HG02798 (cell line): ENCODE measurements around the gene PCDHA11.
"Not testable (repeated sequence)": the region's sequence is repeated elsewhere in the genome, so short reads cannot be mapped to it uniquely, and the experiment has no call there.

ENCODE experiments used
- ATAC-seq: cut with Tn5 transposase; IDR thresholded peaks from one replicate; pipeline ENCODE4 v1.9.1; 2021; ENCODE audit warnings: mild to moderate bottlenecking; ENCODE audit not compliant: unreplicated experiment, poor library complexity

PCDHA11 gene

GRCh38 chr5:140848139-140849102, 20.3 kb upstream of the PCDHA11 start, which contains the start of gene PCDHA9:
Gene PCDHA9, plus strand, starts transcription at chr5:140848382. Its CDS starts 114 bp downstream, at chr5:140848496.
- not testable (repeated sequence) for ATAC-seq

- ATAC-seq, result not testable (repeated sequence)
Measured at GRCh38 chr5:140849831-140850634, 18.7 kb upstream of the PCDHA11 start.

DNA sequence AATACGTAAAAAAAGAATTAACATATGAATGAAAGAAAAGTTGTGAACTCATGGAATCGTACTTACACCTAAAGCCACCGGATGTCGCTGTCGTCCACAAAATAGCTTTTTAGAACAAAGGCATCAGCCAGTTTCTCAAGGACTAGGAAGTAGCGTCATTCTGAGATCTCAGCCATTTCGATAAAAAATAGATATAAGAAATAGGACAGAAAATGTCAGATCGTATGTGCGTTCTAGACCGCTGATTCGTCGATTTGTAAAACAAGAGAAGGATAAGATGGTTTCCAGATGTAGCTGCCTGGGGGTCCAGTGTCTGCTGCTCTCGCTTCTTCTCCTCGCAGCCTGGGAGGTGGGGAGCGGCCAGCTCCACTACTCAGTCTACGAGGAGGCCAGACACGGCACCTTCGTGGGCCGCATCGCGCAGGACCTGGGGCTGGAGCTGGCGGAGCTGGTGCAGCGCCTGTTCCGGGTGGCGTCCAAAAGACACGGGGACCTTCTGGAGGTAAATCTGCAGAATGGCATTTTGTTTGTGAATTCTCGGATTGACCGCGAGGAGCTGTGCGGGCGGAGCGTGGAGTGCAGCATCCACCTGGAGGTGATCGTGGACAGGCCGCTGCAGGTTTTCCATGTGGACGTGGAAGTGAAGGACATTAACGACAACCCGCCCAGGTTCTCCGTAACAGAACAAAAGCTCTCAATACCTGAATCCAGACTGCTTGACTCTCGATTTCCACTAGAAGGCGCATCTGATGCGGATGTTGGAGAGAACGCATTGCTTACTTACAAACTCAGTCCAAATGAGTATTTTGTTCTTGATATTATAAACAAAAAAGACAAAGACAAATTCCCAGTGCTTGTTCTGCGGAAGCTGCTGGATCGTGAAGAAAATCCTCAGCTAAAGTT, 12.7 kb upstream of the PCDHA11 start, which contains the start of gene PCDHA10:
Gene PCDHA10, plus strand, starts transcription at position 126 of the 903 bp plus-strand sequence. Its CDS starts 152 bp downstream, at position 278.
- no peak for ATAC-seq

DNA sequence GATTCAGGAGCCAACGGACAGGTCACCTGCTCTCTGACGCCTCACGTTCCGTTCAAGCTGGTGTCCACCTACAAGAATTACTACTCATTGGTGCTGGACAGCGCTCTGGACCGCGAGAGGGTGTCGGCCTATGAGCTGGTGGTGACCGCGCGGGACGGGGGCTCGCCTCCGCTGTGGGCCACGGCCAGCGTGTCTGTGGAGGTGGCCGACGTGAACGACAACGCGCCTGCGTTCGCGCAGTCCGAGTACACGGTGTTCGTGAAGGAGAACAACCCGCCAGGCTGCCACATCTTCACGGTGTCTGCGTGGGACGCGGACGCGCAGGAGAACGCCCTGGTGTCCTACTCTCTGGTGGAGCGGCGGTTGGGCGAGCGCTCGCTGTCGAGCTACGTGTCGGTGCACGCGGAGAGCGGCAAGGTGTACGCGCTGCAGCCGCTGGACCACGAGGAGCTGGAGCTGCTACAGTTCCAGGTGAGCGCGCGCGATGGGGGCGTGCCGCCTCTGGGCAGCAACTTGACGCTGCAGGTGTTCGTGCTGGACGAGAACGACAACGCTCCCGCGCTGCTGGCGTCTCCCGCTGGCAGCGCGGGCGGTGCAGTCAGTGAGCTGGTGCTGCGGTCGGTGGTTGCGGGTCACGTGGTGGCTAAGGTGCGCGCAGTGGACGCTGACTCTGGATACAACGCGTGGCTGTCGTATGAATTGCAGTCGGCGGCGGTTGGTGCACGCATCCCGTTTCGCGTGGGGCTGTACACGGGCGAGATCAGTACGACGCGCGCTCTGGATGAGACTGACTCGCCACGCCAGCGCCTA, 11.4 kb upstream of the PCDHA11 start:
- ATAC-seq, result no peak

DNA sequence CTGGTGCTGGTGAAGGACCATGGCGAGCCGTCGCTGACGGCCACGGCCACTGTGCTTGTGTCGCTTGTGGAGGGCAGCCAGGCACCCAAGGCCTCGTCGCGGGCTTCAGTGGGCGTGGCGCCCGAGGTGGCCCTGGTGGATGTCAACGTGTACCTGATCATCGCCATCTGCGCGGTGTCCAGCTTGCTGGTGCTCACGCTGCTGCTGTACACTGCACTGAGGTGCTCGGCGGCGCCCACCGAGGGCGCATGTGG, 10.8 kb upstream of the PCDHA11 start:
- ATAC-seq, result no peak

GRCh38 chr5:140862441-140863295, 6.1 kb upstream of the PCDHA11 start:
- ATAC-seq, result no peak

DNA sequence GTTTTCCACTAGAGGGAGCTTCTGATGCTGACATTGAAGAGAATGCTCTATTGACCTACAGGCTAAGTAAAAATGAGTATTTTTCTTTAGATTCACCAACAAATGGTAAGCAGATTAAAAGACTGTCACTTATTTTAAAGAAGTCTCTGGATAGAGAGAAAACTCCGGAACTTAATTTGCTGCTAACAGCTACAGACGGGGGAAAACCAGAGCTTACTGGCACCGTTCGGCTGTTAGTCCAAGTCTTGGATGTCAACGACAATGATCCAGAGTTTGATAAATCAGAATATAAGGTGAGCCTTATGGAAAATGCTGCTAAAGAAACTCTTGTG, 764 bp downstream of the PCDHA11 start:
- no peak for ATAC-seq

DNA sequence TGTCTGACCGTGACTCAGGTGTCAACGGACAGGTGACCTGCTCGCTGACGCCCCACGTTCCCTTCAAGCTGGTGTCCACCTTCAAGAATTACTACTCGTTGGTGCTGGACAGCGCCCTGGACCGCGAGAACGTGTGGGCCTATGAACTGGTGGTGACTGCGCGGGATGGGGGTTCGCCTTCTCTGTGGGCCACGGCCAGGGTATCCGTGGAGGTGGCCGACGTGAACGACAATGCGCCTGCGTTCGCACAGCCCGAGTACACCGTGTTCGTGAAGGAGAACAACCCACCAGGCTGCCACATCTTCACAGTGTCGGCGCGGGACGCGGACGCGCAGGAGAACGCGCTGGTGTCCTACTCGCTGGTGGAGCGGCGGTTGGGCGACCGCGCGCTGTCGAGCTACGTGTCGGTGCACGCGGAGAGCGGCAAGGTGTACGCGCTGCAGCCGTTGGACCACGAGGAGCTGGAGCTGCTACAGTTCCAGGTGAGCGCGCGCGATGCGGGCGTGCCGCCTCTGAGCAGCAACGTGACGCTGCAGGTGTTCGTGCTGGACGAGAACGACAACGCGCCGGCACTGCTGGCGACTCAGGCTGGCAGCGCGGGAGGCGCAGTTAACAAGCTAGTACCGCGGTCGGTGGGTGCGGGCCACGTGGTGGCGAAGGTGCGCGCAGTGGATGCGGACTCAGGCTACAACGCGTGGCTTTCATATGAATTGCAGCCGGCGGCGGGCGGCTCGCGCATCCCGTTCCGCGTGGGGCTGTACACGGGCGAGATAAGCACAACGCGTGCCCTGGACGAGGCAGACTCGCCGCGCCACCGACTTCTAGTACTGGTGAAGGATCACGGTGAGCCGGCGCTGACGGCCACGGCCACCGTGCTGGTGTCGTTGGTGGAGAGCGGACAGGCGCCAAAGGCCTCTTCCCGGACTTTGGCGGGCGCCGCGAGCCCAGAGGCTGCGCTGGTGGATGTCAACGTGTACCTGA, 1.8 kb downstream of the PCDHA11 start:
- no peak for ATAC-seq

GRCh38 chr5:140875085-140876065, 6.6 kb downstream of the PCDHA11 start, which contains the start of gene PCDHA12:
Gene PCDHA12, plus strand, starts transcription at chr5:140875308. Its CDS starts 165 bp downstream, at chr5:140875473.
- ATAC-seq, result no peak

GRCh38 chr5:140876541-140877261, 7.9 kb downstream of the PCDHA11 start:
- ATAC-seq, result not testable (repeated sequence)

- no peak for ATAC-seq
Measured at GRCh38 chr5:140877262-140877581, 8.5 kb downstream of the PCDHA11 start.

DNA sequence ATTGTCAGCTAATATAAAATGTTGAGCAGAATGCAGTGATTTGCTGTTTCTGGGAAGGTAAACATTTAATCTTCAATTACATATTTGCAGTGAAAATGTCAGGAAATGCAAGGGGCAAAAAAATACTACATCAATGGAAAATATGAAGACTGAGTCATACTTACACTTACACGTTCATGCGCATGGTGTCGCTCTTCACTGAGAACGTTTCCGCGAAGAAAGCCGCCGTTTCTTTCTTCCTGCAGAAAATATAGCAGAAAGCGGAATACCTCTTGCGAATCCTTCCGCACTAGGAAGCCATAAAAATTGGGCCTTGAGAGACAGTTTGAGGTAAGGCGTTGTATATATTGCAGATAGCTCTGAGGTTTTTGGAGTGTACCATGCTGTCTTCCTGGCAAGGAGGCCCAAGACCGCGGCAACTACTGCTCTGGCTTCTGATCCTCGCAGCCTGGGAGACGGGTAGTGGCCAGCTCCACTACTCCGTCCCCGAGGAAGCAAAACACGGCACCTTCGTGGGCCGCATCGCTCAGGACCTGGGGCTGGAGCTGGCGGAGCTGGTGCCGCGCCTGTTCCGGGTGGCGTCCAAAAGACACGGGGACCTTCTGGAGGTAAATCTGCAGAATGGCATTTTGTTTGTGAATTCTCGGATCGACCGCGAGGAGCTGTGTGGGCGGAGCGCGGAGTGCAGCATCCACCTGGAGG, 13.3 kb downstream of the PCDHA11 start, which contains the start of gene PCDHA13:
Gene PCDHA13, plus strand, starts transcription at position 236 of the 702 bp plus-strand sequence. Its CDS starts 145 bp downstream, at position 381.
- ATAC-seq, result no peak

GRCh38 chr5:140882591-140882899, 13.8 kb downstream of the PCDHA11 start:
- no peak for ATAC-seq

- no peak for ATAC-seq
Measured at GRCh38 chr5:140883373-140883772, 14.6 kb downstream of the PCDHA11 start.
